GM13977 (cell line): Measurements from ENCODE around the gene CLCN4.
A peak's percentile ranks its signal among the peaks of the same experiment; 100 is the strongest.

ENCODE experiments used
- DNase-seq: peaks from one replicate; pipeline ENCODE4 v3.0.0; 2012; ENCODE audit warnings: low spot score
- CTCF ChIP-seq: IDR thresholded peaks from 2 replicates; pipeline ENCODE4 v1.5.1; 2012; ENCODE audit warnings: mild to moderate bottlenecking, control low read depth; ENCODE audit not compliant: insufficient read depth; ENCODE audit errors: extremely low read depth, missing control alignments
- in situ Hi-C: fragments of 300-500 bp; cut with MboI; formaldehyde crosslinking; loops from one replicate; pipeline ENCODE4 v1.12.0; 2022; ENCODE audit warnings: low sequenced_read_pairs, low pct_unique_long_range_greater_than_20kb, mixed read lengths, inconsistent platforms; ENCODE audit not compliant: unreplicated experiment

The CLCN4 gene

GRCh38 chrX:10111364-10112148, 45.2 kb upstream of the CLCN4 start:
- in situ Hi-C loops: loop anchor here (10.0 kb wide), 2 partner anchors 117 to 237 kb away; no protein-coding TSS in a partner anchor
- TF ChIP-seq CTCF: no peak
- peak; percentile 70 for DNase-seq

GRCh38 chrX:10112510-10112909, 44.3 kb upstream of the CLCN4 start:
- DNase-seq: peak; percentile 56
- no peak for TF ChIP-seq CTCF
- in situ Hi-C loops: loop anchor here (10.0 kb wide), 2 partner anchors 118 to 238 kb away; no protein-coding TSS in a partner anchor

- TF ChIP-seq CTCF: no peak
- no peak for DNase-seq
- in situ Hi-C loops: loop anchor here (10.0 kb wide), 2 partner anchors 120 to 240 kb away; no protein-coding TSS in a partner anchor
Observed at GRCh38 chrX:10115082-10115481, 41.7 kb upstream of the CLCN4 start.

- in situ Hi-C loops: loop anchor here (10.0 kb wide), 2 partner anchors 122 to 242 kb away; no protein-coding TSS in a partner anchor
- no peak for TF ChIP-seq CTCF
Observed at GRCh38 chrX:10117301-10117700, 39.5 kb upstream of the CLCN4 start.

GRCh38 chrX:10117864-10118377, 38.9 kb upstream of the CLCN4 start:
- in situ Hi-C loops: loop anchor here (10.0 kb wide), 2 partner anchors 123 to 243 kb away; no protein-coding TSS in a partner anchor
- DNase-seq: no peak
- TF ChIP-seq CTCF: no peak

More at GRCh38 chrX:10117301-10117700, 39.5 kb upstream of the CLCN4 start:
- DNase-seq: no peak

GRCh38 chrX:10118530-10118929, 38.2 kb upstream of the CLCN4 start:
- in situ Hi-C loops: loop anchor here (10.0 kb wide), 2 partner anchors 124 to 244 kb away; no protein-coding TSS in a partner anchor

More at GRCh38 chrX:10118530-10118929, 38.2 kb upstream of the CLCN4 start:
- TF ChIP-seq CTCF: no peak
- no peak for DNase-seq
